A204.1 (cell line): ENCODE measurements around the gene PCBP1.
"Not testable (repeated sequence)": the region's sequence is repeated elsewhere in the genome, so short reads cannot be mapped to it uniquely, and the experiment has no call there.

ENCODE experiments used
- FAIRE-seq: peaks from 2 replicates; lab custom pipeline; 2012; peaks lifted over from hg19 to GRCh38; lab: Jason Lieb, UNC

PCBP1 gene

DNA sequence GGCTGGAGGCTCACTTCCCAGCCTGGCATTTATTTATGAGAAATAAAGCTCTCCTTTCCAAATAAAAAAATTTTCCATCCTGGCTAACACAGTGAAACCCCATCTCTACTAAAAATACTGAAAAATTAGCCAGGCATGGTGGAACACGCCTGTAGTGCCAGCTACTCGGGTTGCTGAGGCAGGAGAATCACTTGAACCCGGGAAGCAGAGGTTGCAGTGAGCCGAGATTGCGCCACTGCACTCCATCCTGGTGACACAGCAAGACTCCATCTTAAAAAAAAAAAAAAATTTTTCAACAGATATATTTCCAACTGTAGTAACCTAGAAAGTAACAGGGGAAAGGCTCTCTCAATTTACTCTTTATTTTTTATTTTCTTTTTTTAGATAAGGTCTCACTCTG is 6.1 kb upstream of the PCBP1 start:
- FAIRE-seq, result no peak

GRCh38 chr2:70083344-70084156 is 3.7 kb upstream of the PCBP1 start:
- no peak for FAIRE-seq

- FAIRE-seq, result no peak
Observed at GRCh38 chr2:70084973-70085710, 2.1 kb upstream of the PCBP1 start.

DNA sequence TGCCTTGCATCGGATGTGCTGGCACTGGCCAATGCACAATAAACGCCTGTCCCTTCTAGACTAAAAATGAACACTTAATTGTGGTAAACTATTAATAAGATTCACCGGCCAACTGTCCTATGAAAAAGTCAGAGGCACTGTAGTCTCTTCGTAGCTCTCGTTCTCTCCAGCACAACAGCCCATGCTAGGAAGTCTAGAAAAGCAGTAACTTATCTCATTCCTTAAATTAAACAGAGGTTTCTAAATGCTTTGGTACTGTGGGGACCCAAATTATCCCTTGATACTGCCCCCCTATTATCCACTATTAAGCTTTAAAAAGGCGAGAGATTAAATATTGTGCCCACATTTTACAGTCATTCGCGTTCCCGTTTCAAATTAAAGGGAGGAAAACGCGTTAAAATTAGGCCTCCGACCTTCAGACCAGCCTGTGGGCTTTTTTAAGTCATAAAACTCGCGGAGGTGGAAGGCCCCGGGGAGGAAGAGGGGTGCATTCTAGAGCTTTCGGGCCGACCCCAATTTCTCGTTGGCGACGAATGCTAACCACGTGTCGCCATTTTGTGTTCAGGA is 1.5 kb upstream of the PCBP1 start:
- FAIRE-seq, result no peak

- FAIRE-seq, result no peak
Observed at GRCh38 chr2:70086278-70086837, 919 bp upstream of the PCBP1 start.

- FAIRE-seq, result no peak
Observed at GRCh38 chr2:70087702-70088597, 673 bp downstream of the PCBP1 start.

- no peak for FAIRE-seq
Observed at GRCh38 chr2:70088598-70089219, 1.4 kb downstream of the PCBP1 start.

DNA sequence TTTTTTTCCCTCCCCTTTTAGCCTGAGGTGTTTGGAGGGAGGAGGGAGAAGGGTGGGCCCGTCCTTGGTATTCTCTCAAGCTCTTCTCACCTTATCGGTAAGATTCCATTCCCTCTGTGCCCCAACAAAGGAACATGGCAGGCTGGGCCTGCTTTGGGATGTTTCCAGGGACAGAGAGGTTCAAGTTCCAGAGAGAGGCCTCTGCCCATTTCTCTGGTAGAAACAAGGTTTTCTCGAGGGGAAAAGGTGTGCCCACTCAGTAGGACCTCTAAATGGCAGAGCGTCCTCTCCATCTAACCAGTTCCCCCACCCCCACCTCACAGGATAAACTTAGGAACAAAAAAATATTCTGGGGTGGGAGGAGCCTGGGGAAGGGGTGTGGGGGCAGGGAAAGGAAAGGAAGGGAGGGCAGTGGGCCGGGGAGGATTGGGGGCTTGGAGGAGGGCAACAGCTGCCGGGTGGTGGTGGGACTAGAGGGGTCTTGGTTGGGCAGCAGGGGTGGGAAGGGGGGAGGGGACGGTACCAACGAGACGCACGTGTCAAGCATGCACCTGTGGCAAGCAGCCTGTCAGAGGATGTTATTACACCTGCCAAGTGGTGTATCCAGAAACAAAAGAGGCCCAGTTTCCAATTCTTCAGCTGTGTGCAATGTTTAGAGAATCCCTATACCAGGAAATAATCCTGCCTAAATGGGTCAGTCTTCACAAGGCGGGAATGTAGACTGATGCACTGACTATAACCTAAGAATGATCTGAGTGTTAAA is 2.1 kb downstream of the PCBP1 start:
- no peak for FAIRE-seq

- no peak for FAIRE-seq
Observed at GRCh38 chr2:70089983-70090525, 2.8 kb downstream of the PCBP1 start.

DNA sequence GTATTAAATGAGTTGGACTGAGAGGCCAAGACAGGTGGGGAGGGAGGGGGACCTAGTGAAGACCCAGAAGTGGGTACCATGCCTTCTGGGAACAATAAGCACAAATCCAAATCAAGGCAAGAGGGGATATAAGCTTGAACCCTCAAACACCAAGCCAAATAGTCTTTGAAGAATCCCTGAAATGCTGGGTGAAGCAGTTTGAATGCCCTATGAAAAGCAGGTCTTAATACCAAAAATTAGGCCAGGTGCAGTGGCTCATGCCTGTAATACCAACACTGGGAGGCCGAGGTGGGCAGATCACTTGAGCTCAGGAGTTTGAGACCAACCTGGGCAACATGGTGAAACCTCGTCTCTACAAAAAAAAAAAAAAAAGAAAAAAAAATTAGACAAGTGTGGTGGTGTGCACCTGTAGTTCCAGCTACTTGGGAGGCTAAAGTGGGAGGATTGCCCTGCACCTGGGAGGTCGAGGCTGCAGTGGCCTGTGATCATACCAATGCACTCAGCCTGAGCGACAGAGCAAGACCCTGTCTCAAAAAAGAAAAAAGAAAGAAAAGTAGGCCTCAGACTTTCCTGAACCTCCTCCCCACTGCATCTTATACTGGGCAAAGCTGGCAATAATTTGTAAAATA is 3.5 kb downstream of the PCBP1 start:
- no peak for FAIRE-seq

DNA sequence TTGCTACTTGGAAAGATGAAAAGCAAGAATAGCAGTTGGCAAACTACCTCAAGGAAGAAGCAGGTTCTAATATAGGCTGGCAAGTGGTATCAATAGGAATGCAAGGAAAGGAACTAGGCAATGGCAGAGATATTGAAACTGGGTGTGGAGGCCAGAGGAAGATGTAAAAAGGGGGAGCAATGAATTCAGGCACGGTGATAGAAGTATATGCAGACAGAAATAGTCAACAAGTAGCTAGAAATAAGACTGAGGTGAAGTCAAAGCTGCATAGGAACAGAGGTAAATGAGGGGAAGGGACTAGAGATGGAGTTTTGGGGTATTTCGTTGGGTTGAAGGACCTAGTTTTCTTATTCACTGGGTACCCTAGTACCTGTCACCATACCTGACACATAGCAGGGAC is 4.1 kb downstream of the PCBP1 start:
- FAIRE-seq, result no peak

DNA sequence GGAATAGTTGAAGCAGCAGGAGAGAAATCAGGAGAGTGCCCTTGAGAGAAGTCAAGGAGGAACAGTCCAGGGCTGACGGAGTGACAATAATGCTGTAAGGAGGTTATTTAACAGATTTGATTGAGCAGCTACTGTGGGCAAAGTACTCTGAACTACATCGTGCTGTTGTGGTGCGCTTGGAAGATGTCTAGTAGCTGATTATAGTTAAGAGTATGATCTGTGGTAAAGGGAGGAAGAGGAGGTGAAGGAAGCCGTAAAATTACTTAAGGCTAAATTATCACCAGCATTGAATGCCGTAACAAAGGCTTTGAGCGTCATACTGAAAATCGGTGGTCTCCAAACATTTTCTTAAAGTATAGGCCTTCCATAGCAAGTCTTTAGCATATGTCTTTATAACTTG is 4.5 kb downstream of the PCBP1 start:
- FAIRE-seq, result no peak

- not testable (repeated sequence) for FAIRE-seq
Observed at GRCh38 chr2:70092576-70093243, 5.4 kb downstream of the PCBP1 start.

DNA sequence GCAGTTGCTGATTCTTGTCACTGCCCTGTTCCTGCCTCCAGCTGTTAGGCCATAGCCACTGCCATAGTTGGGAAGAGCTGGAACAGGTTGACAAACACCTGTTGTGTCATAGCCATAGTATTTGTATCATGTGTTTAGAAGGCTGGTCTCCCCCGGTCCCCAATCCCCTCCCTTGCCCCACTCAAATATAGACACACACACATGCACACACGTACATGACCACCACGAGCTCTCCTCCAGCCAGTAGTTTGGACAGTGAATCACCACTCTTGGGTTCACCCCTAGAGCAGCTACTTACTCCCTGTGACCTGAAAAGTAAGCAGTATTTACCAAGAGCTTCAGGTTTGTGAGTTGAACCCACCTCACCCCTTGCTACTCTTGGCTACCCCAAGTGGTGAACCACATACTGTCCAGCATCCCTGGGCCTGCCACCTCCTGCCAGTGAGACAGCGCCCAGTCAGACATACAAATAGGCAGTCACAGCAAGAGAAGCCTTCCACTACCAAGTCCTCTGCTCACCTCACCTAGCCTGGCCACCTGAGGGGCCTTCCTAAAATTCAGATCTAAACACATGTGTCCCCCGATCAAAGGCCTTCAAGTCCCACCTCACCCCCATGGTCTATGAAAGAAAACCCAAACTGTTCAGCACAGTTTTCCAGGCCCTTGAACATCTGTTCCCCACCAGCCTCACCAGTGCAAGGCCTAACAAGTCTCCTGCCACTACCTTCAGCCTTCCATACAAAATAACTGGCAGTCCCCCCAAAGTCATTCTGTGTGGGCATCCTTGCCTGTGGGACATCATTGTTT is 7.1 kb downstream of the PCBP1 start:
- FAIRE-seq, result no peak

DNA sequence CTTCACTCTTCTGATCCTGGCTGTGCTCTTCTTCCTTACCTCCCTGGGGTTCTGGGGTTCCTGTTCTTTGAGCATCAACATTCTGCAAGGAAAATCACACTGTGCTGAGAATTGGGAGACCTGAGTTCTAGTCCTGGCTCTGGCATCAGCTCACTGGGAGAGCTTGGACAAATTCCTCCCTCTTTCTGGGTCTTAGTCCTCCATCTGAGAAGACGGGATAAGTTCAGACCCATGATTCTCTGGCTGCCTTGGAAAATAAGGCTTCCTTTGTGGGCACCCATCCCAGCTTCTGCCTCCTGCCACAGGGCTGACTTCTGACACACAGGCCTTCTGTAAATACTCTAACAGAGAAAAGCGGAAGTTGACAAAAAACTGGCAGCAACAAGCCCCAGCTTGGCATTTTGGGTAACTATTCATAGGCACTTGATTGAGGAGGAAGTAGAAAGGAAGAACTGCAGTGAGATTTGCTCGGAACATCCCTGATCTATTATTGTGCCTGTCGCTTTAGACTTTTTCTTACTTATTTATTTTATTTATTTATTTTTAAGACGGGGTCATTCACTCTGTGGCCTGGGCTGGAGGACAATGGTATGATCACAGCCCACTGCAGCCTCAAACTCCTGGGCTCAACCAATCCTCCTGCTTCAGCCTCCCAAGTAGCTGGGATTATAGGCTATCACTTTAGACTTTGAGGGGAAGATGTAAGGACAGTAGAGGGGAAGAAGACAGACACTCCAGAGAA is 7.9 kb downstream of the PCBP1 start:
- no peak for FAIRE-seq

DNA sequence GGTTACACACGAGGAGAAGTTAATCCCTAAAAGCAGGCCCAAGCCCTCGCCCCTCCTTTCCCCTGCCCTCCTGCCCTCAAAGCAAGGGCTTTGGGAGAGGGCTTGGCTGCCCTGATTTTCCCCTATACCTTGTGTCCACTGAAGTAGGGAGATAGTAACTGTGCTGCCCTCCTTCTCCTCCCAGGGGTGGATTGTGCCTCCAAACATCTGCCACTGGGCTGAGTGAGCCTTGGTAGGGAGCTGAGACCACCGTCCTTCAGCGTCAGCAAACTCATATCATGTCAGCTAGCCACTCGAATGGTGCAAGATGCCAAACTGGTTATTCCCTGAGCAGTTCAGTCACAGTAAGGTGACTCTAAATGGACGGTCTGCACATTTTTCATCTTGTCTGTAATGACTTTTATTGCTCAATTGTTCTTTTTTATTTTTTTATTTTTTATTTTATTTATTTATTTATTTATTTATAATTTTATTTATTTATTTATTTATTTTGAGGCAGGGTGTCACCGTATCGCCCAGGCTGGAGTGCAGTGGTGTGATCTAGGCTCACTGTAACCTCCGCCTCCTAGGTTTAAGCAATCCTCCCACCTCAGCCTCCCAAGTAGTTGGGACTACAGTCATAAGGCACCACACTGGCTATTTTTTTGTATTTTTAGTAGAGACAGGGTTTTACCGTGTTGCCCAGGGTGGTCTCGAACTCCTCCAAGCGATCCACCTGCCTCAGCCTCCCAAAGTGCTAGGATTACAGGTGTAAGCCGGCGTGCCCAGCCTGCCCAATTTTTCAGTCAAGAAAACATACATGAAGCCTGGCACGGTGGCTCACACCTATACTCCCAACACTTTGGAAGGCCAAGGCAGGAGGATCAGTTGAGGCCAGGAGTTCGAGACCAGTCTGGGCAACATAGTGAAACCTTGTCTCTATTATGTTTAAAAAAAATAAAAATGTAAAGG is 8.7 kb downstream of the PCBP1 start:
- FAIRE-seq, result no peak

GRCh38 chr2:70098032-70098431 is 10.8 kb downstream of the PCBP1 start:
- FAIRE-seq, result no peak
